Sigmoid colon (tissue), 7 donors: Measurements from ENCODE around the gene H6PD. TPM values are rescaled to one million over a fixed set of nuclear protein-coding genes. Genes with fewer than 3 reads are reported as not detected.

Experiments
- DNase-seq: peaks from one replicate; pipeline ENCODE4 v3.0.0-alpha.2; 2019
- H3K27ac ChIP-seq, 4 donors: fragments of 200-600 bp; sonication (generic); one replicate each; pipeline ENCODE4 v1.5.1; 2016 to 2019; ENCODE audit warnings: mild to moderate bottlenecking in 1 of 4
- H3K27me3 ChIP-seq, 3 donors: fragments of 200-600 bp; sonication (generic); one replicate each; pipeline ENCODE4 v1.5.1; 2019; ENCODE audit warnings: mild to moderate bottlenecking in 1 of 3
- H3K36me3 ChIP-seq, 4 donors: fragments of 200-600 bp; sonication (generic); one replicate each; pipeline ENCODE4 v1.5.1; 2016 to 2019
- H3K4me1 ChIP-seq, 4 donors: fragments of 200-600 bp; sonication (generic); one replicate each; pipeline ENCODE4 v1.5.1; 2017 to 2019
- H3K4me3 ChIP-seq, 4 donors: fragments of 200-600 bp; sonication (generic); one replicate each; pipeline ENCODE4 v1.5.1; 2017 to 2019; ENCODE audit warnings: mild to moderate bottlenecking in 2 of 4, moderate library complexity in 1 of 4
- H3K9me3 ChIP-seq, 4 donors: fragments of 200-600 bp in 3 of 4; sonication (generic) in 3 of 4; one replicate each; pipeline versions ENCODE4 v1.5.1 to v1.6.1; 2013 to 2019
- EP300 ChIP-seq, 4 donors: sonication (generic); formaldehyde crosslinking; IDR thresholded peaks; one replicate each; pipeline ENCODE4 v1.6.1; 2017; ENCODE audit warnings: antibody characterized with exemption in 4 of 4
- POLR2A ChIP-seq, 2 donors: fragments of 450-650 bp; IDR thresholded peaks; one replicate each; pipeline ENCODE4 v1.6.1; 2016; ENCODE audit warnings: antibody characterized with exemption in 2 of 2, mild to moderate bottlenecking in 2 of 2, moderate library complexity in 2 of 2
- POLR2AphosphoS5 ChIP-seq, 4 donors: sonication (generic); formaldehyde crosslinking; IDR thresholded peaks; one replicate each; pipeline ENCODE4 v1.6.1; 2017; ENCODE audit warnings: antibody characterized with exemption in 4 of 4
- WGBS, 2 donors: extraction: QIAGEN DNeasy Blood & Tissue Kit; methylation state at CpG; one replicate each; pipeline ENCODE4 v1.1.7; 2013; 5-methylcytosine and 5-hydroxymethylcytosine counted together
- intact Hi-C: fragments of 100-400 bp; cut with DNase I; formaldehyde crosslinking; loops from one replicate; pipeline ENCODE4 v1.15.1; 2023
- polyA plus RNA-seq, 3 donors: library from polyadenylated mRNA; stranded (reverse); fragments of 200-250 nt; gene quantifications; one replicate each; pipeline ENCODE4 v1.2.3, GENCODE V29; 2013
- total RNA-seq, 4 donors: library from RNA; depleted of rRNA; stranded (reverse); fragments of >200 nt; gene quantifications; one replicate each; pipeline ENCODE4 v1.1.0, GENCODE V29; 2016
- TF ChIP-seq, protein P1 (sequence below), 4 experiments: fragments of 450-650 bp in 3 of 4; fragments of 200-600 bp in 1 of 4; IDR thresholded peaks; one replicate each; pipeline ENCODE4 v1.5.1; 2016 to 2019; ENCODE audit warnings: antibody characterized with exemption in 4 of 4, mild to moderate bottlenecking in 3 of 4, moderate library complexity in 2 of 4
- donor health status: healthy with polysubstance abuse.
- donor health status: Bipolar disorder and iron deficiency.
- donor health status: healthy.

The H6PD gene
- total and polyA plus RNA-seq, 7 donors, result 2.8 to 34.3 (median 23.2) TPM

DNA sequence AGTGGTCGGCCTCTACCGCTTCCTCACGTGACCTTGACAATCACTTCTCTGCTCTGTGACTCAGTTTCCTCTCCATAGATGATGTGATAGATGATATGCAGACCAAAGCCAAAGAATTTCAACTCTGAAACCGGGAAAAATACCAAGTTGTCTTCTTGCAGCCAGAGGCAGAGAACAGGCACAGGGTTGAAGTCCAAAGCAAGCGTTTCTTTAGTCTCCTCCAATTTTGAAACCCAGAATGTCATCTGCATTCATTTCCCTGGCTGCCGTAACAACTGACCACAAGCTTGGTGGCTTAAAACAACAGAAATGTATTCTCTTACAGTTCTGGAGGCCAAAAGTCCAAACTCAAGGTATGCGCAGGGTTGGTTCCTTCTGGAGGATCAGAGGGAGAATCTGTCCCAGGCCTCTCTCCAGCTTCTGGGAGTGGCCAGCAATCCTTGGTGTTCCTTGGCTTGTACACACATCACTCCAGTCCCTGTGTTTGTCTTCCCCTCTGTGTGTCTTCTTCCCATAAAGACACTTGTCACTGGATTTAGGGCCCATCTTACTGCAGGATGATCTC is 30.3 kb upstream of the H6PD start:
- no peak for DNase-seq
- 57 to 85% methylated on average over 7 of the region's 7 CpGs for WGBS, 2 donors
- TF ChIP-seq POLR2AphosphoS5 (IDR thresholded peaks at IDR 0.05) (no peak), POLR2A (IDR thresholded peaks at IDR 0.05) (no peak), EP300 (IDR thresholded peaks at IDR 0.05) (no peak)
- TF ChIP-seq, protein P1, sequence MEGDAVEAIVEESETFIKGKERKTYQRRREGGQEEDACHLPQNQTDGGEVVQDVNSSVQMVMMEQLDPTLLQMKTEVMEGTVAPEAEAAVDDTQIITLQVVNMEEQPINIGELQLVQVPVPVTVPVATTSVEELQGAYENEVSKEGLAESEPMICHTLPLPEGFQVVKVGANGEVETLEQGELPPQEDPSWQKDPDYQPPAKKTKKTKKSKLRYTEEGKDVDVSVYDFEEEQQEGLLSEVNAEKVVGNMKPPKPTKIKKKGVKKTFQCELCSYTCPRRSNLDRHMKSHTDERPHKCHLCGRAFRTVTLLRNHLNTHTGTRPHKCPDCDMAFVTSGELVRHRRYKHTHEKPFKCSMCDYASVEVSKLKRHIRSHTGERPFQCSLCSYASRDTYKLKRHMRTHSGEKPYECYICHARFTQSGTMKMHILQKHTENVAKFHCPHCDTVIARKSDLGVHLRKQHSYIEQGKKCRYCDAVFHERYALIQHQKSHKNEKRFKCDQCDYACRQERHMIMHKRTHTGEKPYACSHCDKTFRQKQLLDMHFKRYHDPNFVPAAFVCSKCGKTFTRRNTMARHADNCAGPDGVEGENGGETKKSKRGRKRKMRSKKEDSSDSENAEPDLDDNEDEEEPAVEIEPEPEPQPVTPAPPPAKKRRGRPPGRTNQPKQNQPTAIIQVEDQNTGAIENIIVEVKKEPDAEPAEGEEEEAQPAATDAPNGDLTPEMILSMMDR (IDR thresholded peaks at IDR 0.05), result no peak
- Histone ChIP-seq H3K4me1 (peaks cover 0 to 21% (median 20%) of the 10 kb centered on the region in 4 donors), H3K27ac (no peak overlapping the region), H3K4me3 (no peak overlapping the region), H3K9me3 (no peaks in the 10 kb centered on the region), H3K27me3 (peaks cover 9 to 61% (median 29%) of the 10 kb centered on the region in 3 donors), H3K36me3 (no peaks in the 10 kb centered on the region)
- intact Hi-C loops, result no loop called here

DNA sequence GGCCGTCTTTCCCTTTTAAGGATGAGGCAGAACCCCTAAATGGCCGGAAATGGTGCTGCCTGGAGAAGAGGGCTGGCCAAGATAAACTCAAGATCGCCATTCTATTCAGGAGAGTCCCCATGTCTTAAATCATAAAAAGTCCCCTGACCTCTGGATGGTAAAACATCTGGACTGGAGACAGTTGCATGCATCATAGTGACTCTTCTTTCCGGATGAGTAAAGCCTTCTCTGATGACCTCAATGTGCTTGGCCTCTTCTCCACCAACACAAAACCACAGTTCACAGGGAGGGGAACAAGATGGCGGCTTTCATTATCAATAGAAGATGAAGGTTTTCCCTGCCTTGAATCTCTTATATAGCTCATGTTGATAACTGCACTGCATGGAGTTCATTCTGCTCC is 27.5 kb upstream of the H6PD start:
- no peak overlapping the region for H3K27ac ChIP-seq
- WGBS, 2 donors, result 83 to 86% methylated on average over 5 of the region's 5 CpGs

DNA sequence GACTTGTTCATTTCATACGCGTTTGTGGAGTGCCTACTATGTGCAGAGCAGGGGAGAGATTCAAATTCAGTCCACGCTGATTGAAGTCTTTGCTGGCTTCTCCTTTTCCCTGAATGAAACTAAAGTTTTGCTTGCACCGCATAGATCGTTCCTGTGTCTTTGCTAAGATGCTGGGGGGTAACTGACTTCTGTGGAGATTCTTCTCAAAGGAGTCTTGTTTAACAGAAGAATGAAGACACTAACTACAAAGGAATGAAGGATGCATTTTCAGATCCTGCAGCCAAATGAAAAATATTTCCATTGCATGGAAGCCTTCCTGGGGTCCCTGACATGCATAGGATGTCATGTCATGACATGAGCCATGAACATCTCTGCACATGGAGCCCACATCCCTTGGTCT is 26.9 kb upstream of the H6PD start:
- H3K4me1 ChIP-seq, result peaks cover 0 to under 1% (median under 1%) of the 10 kb centered on the region in 4 donors
- TF ChIP-seq POLR2A (IDR thresholded peaks at IDR 0.05), result no peak
- TF ChIP-seq, protein P1 (IDR thresholded peaks at IDR 0.05), result no peak
- no peak for TF ChIP-seq EP300 (IDR thresholded peaks at IDR 0.05)
- 95 to 96% methylated on average over 5 of the region's 5 CpGs for WGBS, 2 donors
- H3K36me3 ChIP-seq, result no peaks in the 10 kb centered on the region
- no peaks in the 10 kb centered on the region for H3K9me3 ChIP-seq
- H3K27me3 ChIP-seq, result peaks cover 6 to 69% (median 26%) of the 10 kb centered on the region in 3 donors
- no peak overlapping the region for H3K27ac ChIP-seq
- DNase-seq, result no peak
- no peak overlapping the region for H3K4me3 ChIP-seq
- intact Hi-C loops, result no loop called here

More for the DNA sequence above, 27.5 kb upstream of the H6PD start:
- H3K4me1 ChIP-seq, result peaks cover 0 to 7% (median 6%) of the 10 kb centered on the region in 4 donors
- no peak overlapping the region for H3K4me3 ChIP-seq
- intact Hi-C loops, result no loop called here
- H3K36me3 ChIP-seq, result no peaks in the 10 kb centered on the region
- no peak for TF ChIP-seq POLR2A (IDR thresholded peaks at IDR 0.05)
- TF ChIP-seq, protein P1 (IDR thresholded peaks at IDR 0.05), result no peak
- no peak for TF ChIP-seq EP300 (IDR thresholded peaks at IDR 0.05)
- TF ChIP-seq POLR2AphosphoS5 (IDR thresholded peaks at IDR 0.05), result no peak
- no peaks in the 10 kb centered on the region for H3K9me3 ChIP-seq
- H3K27me3 ChIP-seq, result peaks cover 9 to 75% (median 31%) of the 10 kb centered on the region in 3 donors
- no peak for DNase-seq

DNA sequence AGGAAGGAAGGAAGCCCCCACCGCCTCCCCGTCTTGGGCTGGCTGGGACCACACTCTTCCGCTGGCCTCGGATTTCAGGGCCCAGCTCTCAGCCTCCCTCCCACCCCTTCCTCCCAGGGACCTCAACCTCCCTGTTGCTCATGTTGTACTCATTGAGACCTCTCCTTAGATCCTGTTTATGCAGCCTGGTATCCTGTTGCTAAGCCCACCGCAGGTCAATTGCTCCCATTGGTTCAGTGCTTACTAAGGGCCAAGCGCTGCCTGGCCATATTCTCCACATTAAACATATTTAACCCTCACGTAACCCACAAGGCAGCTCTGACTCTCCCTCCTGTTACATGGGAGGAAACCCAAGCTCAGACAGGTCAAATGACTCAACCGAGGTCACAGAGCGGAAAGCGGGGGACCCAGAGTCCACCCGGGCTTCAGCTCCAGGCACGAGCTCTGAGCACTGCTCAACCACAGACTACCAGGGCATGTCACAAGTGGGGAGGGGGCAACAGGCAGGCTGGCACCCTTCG is 23.2 kb upstream of the H6PD start:
- H3K9me3 ChIP-seq, result no peaks in the 10 kb centered on the region
- WGBS, 2 donors, result 83 to 85% methylated on average over 13 of the region's 13 CpGs
- intact Hi-C loops, result no loop called here
- no peak for DNase-seq
- H3K4me3 ChIP-seq, result no peak overlapping the region
- TF ChIP-seq EP300 (IDR thresholded peaks at IDR 0.05) (no peak), POLR2A (IDR thresholded peaks at IDR 0.05) (no peak), POLR2AphosphoS5 (IDR thresholded peaks at IDR 0.05) (no peak)
- TF ChIP-seq, protein P1 (IDR thresholded peaks at IDR 0.05), result no peak
- no peaks in the 10 kb centered on the region for H3K36me3 ChIP-seq
- no peaks in the 10 kb centered on the region for H3K4me1 ChIP-seq
- H3K27ac ChIP-seq, result no peak overlapping the region
- H3K27me3 ChIP-seq, result peaks cover 0 to 36% (median 3%) of the 10 kb centered on the region in 3 donors
